GM18907 (cell line): ENCODE measurements around the gene PTBP2.

Experiments
- ATAC-seq: cut with Tn5 transposase; IDR thresholded peaks from one replicate; pipeline ENCODE4 v1.9.1; 2021; ENCODE audit warnings: mild to moderate bottlenecking, moderate library complexity; ENCODE audit not compliant: unreplicated experiment

Gene PTBP2

GRCh38 chr1:96721416-96722160 lies at the start of gene PTBP2:
TSS of gene PTBP2 (plus strand) at chr1:96721784. CDS start at chr1:96721865, 81 bp downstream.
- peak; percentile 96 for ATAC-seq

GRCh38 chr1:96674915-96675314 lies 46.7 kb upstream of the PTBP2 start:
- no peak for ATAC-seq

GRCh38 chr1:96682056-96682455 lies 39.5 kb upstream of the PTBP2 start:
- ATAC-seq = no peak

- ATAC-seq = no peak
Measured at GRCh38 chr1:96683931-96684330, 37.7 kb upstream of the PTBP2 start.

GRCh38 chr1:96684744-96685143 lies 36.8 kb upstream of the PTBP2 start:
- ATAC-seq = no peak

GRCh38 chr1:96688767-96689166 lies 32.8 kb upstream of the PTBP2 start:
- ATAC-seq = no peak

- ATAC-seq = no peak
Measured at GRCh38 chr1:96695954-96696353, 25.6 kb upstream of the PTBP2 start.

- no peak for ATAC-seq
Measured at GRCh38 chr1:96698342-96698983, 23.1 kb upstream of the PTBP2 start.

GRCh38 chr1:96703186-96703585 lies 18.4 kb upstream of the PTBP2 start:
- no peak for ATAC-seq

- no peak for ATAC-seq
Measured at GRCh38 chr1:96707023-96707422, 14.6 kb upstream of the PTBP2 start.

- ATAC-seq = no peak
Measured at GRCh38 chr1:96708482-96708881, 13.1 kb upstream of the PTBP2 start.

GRCh38 chr1:96710708-96711477 lies 10.7 kb upstream of the PTBP2 start:
- ATAC-seq = no peak

- ATAC-seq = no peak
Measured at GRCh38 chr1:96713649-96714048, 7.9 kb upstream of the PTBP2 start.

GRCh38 chr1:96714881-96715280 lies 6.7 kb upstream of the PTBP2 start:
- no peak for ATAC-seq

- ATAC-seq = no peak
Measured at GRCh38 chr1:96715482-96715881, 6.1 kb upstream of the PTBP2 start.

GRCh38 chr1:96721053-96721415 lies 550 bp upstream of the PTBP2 start:
- peak; percentile 13 for ATAC-seq

GRCh38 chr1:96722161-96722922 lies 758 bp downstream of the PTBP2 start:
- ATAC-seq = peak; percentile 69

- ATAC-seq = no peak
Measured at GRCh38 chr1:96722958-96723357, 1.4 kb downstream of the PTBP2 start.

GRCh38 chr1:96723377-96723776 lies 1.8 kb downstream of the PTBP2 start:
- no peak for ATAC-seq

GRCh38 chr1:96723936-96724335 lies 2.4 kb downstream of the PTBP2 start:
- no peak for ATAC-seq

- ATAC-seq = no peak
Measured at GRCh38 chr1:96727860-96728259, 6.3 kb downstream of the PTBP2 start.
